ENCODE results near the gene NKIRAS1.
"Not testable (repeated sequence)": the region's sequence is repeated elsewhere in the genome, so short reads cannot be mapped to it uniquely, and the experiment has no call there.

NKIRAS1 gene

GRCh38 chr3:23911397-23911796, 5.4 kb downstream of the NKIRAS1 start:
- DNase-seq (ENCODE audit: extremely low read depth in 1 of 2, low read depth in 1 of 2) = no peak

- no peak for DNase-seq (ENCODE audit: extremely low read depth in 1 of 2, low read depth in 1 of 2)
Measured at GRCh38 chr3:23909341-23909740, 7.4 kb downstream of the NKIRAS1 start.

GRCh38 chr3:23904545-23904944, 12.2 kb downstream of the NKIRAS1 start:
- DNase-seq (ENCODE audit: extremely low read depth in 1 of 2, low read depth in 1 of 2) = no peak

GRCh38 chr3:23900744-23901143, 16.0 kb downstream of the NKIRAS1 start:
- DNase-seq (ENCODE audit: extremely low read depth in 1 of 2, low read depth in 1 of 2) = no peak

DNA sequence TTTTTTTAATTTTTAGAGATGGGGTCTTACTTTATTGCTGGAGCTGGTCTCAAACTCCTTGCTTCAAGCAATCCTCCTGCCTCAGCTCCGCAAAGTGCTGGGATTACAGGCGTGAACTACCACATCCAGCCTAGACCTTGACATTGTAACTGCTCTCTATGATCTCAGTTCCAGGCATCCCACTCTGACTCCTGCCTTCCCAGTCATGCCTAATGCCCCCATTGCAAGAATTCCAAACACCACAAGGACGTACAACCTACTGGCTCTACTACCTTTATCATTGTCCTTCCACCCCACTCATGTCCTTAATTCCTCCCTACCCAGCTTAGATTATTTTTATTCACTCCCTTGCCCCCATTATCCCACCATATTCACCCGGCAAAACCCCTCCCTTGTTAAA, 21.6 kb downstream of the NKIRAS1 start:
- no peak for DNase-seq (ENCODE audit: extremely low read depth in 1 of 2, low read depth in 1 of 2)

DNA sequence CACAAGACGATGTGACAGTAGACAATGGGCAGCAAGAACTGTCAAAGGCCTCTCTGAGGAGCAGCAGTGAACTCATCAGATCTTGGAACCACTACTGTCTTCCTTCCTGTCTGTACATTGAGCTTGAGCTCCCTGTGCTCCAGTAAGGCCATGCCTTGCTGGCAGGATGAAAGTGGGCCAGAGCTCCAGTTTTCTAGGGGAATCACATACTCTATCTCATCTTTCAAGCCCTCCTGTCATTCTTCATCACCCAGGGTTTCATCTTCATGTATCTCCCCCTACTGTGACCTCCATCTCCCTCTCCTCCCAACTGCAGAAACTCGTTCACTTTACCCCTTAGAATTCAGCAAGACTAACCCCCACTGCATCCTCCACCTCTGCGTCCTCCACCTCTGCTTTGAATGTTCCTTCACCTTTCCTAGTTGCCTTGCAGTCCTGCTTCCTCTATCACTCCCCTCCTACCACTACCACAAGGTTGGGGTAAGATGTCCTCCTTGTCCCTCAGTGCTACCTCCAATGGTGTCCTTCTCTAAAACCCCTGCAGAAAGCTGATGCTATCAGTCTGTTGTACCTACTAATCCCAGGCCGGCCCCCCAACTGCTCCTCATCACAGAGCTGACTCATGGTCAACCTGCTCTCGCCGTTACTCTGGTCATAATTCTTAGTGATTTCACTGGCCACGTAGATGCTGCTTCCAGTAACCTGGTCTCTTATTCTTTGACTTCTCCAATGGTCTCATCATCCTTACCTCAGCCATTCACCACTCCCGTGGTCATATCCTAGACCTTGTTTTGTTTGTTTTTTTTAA, 22.3 kb downstream of the NKIRAS1 start:
- no peak for DNase-seq (ENCODE audit: extremely low read depth in 1 of 2, low read depth in 1 of 2)

- no peak for DNase-seq (ENCODE audit: extremely low read depth in 1 of 2, low read depth in 1 of 2)
Measured at GRCh38 chr3:23889950-23890349, 26.8 kb downstream of the NKIRAS1 start.

- no peak for DNase-seq (ENCODE audit: extremely low read depth in 1 of 2, low read depth in 1 of 2)
Measured at GRCh38 chr3:23889386-23889785, 27.4 kb downstream of the NKIRAS1 start.

GRCh38 chr3:23888617-23889228, 28.1 kb downstream of the NKIRAS1 start:
- DNase-seq (ENCODE audit: extremely low read depth in 1 of 2, low read depth in 1 of 2) = no peak

DNA sequence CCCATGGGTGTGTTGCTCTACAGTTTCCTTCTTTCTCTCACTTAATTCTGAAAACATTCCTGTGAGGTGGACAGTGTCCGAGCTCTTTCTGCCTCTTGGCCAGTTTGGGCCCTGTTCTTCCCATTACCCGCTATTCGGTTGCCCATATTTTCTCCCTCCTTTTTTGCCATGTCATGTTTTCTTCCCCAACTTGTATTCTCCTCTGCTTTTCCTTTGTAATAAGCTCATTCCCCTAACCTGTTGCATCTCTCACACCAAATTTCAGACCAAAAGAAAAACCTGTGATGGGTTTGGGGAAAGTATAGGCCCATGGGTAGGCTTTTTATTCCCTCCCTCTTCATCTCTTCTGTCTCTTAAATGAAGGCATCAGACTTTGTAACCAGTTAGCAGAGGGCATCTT, 30.5 kb downstream of the NKIRAS1 start:
- DNase-seq (ENCODE audit: extremely low read depth in 1 of 2, low read depth in 1 of 2) = no peak

GRCh38 chr3:23885210-23885609, 31.6 kb downstream of the NKIRAS1 start:
- DNase-seq (ENCODE audit: extremely low read depth in 1 of 2, low read depth in 1 of 2) = no peak

DNA sequence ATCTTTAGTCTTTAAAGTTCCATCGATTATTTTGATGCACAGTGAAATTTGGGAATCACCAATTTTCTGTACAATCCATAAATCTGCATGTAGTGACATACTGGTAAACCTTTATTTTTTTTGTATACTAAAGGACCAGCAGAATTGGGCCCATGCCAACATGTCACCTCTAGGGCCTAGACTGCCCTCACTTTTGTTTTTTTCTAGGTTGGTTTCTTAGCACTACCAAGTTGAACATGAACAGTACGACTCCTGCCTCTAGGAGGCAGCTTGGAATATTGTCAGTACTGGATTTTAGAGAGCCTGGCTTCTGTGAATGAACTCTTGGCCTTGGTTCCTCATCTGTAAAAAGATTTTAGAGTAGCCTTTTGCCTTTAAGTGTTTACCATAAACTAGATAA, 32.3 kb downstream of the NKIRAS1 start:
- DNase-seq (ENCODE audit: extremely low read depth in 1 of 2, low read depth in 1 of 2) = no peak

DNA sequence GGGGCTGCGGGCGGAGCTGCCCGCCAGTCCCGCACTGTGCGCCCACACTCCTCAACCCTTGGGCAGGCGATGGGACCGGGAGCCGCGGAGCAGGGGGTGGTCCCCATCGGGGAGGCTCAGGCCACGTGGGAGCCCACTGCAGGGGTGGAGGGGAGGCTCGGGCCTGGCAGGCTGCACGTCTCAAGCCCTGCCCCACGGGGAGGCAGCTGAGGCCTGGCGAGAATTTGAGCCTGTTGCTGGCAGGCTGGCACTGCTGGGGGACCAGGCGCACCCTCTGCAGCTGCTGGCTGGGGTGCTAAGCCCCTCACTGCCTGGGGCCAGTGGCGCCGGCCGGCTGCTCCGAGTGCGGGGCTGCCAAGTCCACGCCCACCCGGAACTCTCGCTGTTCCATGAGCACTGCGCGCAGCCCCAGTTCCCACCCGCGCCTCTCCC, 34.3 kb downstream of the NKIRAS1 start:
- no peak for DNase-seq (ENCODE audit: extremely low read depth in 1 of 2, low read depth in 1 of 2)

- DNase-seq (ENCODE audit: extremely low read depth in 1 of 2, low read depth in 1 of 2) = not testable (repeated sequence)
Measured at GRCh38 chr3:23881993-23882392, 34.8 kb downstream of the NKIRAS1 start.

GRCh38 chr3:23880703-23881339, 36.0 kb downstream of the NKIRAS1 start:
- DNase-seq (ENCODE audit: extremely low read depth in 1 of 2, low read depth in 1 of 2) = no peak

DNA sequence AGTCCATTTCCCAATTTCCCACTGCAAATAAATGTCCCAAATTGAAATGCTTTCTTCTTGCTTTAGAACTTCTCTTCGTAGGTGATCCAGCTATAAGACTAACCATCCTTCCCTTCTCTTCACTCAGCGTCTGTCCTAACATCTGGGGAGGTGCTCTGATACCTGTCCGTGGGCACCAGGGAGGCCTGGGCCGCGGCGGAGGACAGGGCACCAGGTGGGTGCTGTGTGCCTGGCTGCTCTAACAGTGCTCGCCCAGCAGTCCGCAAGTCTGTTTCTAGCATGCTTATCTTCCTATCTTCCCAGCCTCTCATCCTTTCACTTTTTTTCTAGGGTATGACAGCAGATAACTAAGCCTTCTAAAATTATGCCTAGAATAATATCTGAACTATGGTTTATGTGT, 37.3 kb downstream of the NKIRAS1 start:
- DNase-seq (ENCODE audit: extremely low read depth in 1 of 2, low read depth in 1 of 2) = no peak

DNA sequence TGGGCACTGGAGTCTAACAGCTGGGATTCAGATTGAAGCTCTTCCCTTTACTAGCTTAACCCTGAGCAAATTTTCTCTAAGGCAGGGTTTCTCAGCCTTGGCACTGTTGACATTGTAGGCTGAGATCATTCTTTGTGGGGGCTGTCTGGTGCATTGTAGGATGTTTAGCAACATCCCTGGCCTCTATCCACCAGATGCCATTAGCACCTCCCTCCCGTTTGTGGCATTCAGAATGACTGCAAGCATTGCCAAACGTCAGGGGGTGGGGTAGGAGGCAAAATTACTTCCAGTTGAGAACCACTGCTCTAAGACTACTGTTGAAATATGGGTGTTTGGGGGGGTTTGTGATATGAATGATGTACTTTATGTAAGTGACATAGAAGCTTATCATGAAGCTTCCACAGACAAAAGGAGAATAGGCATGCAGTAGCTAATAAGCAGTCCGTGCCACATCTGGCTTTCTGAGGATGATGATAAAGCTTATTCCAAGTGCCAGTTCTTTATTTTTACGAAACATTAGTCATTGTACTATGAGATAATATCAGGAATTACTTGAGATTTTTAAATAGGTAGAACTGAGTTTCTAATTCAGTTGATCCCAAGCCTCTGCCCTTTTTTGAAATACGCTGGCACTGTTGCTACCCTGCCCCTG, 39.3 kb downstream of the NKIRAS1 start:
- DNase-seq (ENCODE audit: extremely low read depth in 1 of 2, low read depth in 1 of 2) = no peak

GRCh38 chr3:23876923-23877322, 39.9 kb downstream of the NKIRAS1 start:
- DNase-seq (ENCODE audit: extremely low read depth in 1 of 2, low read depth in 1 of 2) = no peak

DNA sequence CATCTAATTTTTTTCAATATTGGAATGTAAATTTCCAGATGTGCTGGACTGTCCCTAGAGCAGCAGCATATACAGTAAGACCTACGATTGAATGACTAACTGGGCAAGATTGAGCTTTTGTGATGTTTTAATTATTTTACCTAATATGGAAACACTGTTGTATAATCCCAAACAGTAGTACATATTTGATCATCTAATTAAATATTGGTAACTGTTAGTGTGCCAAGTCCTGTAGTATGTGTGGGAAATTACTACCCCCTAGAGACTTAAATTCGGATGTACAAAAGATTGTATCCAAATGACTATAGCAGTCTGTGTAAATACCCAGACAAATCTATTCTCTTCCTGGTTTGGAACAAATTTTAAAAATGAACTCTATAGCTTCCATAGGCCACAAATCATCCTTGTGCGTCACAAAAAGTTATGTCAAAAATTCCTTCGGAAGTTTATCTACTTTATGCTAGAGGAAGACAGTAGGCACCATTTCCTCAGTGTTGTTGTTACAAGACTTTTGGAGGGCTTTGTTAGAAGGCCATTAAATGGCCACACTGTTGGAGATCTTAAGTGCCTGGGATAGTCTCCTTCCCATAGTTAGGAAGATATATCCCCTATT, 41.6 kb downstream of the NKIRAS1 start:
- no peak for DNase-seq (ENCODE audit: extremely low read depth in 1 of 2, low read depth in 1 of 2)

DNA sequence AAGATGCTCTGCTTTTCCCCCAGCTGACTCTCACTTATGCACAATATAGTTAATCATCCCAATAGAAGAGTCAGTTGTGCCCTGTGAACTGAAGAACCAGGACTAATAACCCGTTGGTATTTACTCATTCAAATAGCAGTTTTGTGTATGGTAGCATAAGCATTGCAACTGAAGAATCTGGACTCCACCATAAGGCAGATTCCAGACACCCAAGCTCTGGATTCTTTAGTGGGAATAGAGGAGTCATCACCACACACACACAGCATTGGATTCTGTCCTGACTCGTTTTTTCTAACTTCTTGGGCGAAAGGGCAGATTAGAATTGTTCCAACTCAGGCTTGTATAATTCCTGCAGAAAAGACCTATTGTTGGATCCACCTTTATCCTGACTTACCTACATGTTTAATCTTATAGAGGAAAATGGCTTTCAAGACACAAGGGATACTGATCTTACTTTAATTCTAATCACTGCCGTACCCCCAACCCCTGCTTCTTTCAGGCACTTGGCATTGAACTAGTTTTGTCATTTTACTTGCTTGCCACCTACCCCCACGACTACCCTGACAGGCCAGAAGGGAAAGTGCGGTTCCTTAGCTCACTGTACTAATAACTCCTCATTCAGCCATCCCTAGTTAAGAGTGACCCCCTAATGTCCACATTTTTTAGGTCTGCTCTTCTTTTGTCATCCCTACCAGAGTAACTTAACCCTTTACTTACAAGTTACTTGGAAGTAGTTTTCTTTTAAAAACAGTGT, 42.3 kb downstream of the NKIRAS1 start:
- no peak for DNase-seq (ENCODE audit: extremely low read depth in 1 of 2, low read depth in 1 of 2)
